ENCODE measurements around the gene PCIF1.

The PCIF1 gene

DNA sequence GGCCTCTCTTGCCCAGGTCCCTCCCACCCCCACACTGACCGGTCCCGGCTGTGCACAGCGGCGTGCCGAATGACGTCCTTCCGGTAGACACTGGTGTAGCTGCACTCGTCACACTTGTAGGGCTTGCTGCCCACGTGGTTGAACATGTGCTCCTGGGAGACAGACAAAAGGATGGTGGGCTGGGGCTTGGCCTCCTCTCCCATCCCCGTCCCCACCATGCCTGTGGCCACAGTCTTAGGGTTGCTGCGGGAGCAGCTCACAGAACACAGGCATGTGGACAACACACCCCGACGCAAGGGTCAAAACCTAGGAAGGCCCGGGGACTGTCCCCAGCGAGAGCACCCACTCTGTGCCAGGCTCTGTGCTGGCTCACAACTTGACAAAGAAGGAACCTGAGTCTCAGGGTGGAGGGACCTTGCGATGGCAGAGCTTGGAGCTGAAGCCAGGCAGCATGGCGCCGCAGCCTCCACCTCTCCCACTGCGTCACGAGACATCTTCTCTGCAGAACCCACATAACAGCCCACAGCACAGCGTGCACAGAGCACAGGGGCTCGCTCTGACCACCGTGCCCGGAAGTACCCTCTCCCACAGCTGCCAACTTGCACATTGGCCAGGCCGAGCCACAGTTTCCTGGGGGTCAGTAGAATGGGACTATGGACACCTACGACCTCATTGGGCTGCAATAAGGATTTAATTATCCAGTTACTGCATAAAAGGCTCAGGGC lies 27.7 kb downstream of the PCIF1 start:
- Histone ChIP-seq H3F3A (ENCODE audit: control insufficient read depth, insufficient read depth) (no peaks in the 10 kb centered on the region), H3K36me3 (ENCODE audit: control insufficient read depth, low read length) (peaks cover 67% of the 10 kb centered on the region), H3K79me2 (ENCODE audit: control insufficient read depth, low read length) (no peaks in the 10 kb centered on the region), H3K27me3 (ENCODE audit: control insufficient read depth, low read length) (no peaks in the 10 kb centered on the region), H3K27ac (ENCODE audit: low read depth, low read length) (no peak overlapping the region), H3K4me1 (ENCODE audit: control insufficient read depth, low read length) (no peaks in the 10 kb centered on the region), H3K4me2 (ENCODE audit: low read length) (no peak overlapping the region), H3K9me3 (ENCODE audit: control insufficient read depth, insufficient read depth, low read length) (no peaks in the 10 kb centered on the region), H4K20me1 (ENCODE audit: control insufficient read depth, insufficient read depth, low read depth, low read length) (no peaks in the 10 kb centered on the region), H3K4me3 (ENCODE audit: low read length) (no peak overlapping the region), H3K9me2 (replicated peaks; ENCODE audit: control insufficient read depth, low read length) (no peaks in the 10 kb centered on the region)
- TF ChIP-seq, protein P1, sequence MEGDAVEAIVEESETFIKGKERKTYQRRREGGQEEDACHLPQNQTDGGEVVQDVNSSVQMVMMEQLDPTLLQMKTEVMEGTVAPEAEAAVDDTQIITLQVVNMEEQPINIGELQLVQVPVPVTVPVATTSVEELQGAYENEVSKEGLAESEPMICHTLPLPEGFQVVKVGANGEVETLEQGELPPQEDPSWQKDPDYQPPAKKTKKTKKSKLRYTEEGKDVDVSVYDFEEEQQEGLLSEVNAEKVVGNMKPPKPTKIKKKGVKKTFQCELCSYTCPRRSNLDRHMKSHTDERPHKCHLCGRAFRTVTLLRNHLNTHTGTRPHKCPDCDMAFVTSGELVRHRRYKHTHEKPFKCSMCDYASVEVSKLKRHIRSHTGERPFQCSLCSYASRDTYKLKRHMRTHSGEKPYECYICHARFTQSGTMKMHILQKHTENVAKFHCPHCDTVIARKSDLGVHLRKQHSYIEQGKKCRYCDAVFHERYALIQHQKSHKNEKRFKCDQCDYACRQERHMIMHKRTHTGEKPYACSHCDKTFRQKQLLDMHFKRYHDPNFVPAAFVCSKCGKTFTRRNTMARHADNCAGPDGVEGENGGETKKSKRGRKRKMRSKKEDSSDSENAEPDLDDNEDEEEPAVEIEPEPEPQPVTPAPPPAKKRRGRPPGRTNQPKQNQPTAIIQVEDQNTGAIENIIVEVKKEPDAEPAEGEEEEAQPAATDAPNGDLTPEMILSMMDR (IDR thresholded peaks at IDR 0.05; ENCODE audit: low read depth, low read length, poor library complexity, severe bottlenecking), result no peak
- TF ChIP-seq EZH2phosphoT487 (IDR thresholded peaks at IDR 0.05; ENCODE audit: borderline replicate concordance, low read length), result no peak

DNA sequence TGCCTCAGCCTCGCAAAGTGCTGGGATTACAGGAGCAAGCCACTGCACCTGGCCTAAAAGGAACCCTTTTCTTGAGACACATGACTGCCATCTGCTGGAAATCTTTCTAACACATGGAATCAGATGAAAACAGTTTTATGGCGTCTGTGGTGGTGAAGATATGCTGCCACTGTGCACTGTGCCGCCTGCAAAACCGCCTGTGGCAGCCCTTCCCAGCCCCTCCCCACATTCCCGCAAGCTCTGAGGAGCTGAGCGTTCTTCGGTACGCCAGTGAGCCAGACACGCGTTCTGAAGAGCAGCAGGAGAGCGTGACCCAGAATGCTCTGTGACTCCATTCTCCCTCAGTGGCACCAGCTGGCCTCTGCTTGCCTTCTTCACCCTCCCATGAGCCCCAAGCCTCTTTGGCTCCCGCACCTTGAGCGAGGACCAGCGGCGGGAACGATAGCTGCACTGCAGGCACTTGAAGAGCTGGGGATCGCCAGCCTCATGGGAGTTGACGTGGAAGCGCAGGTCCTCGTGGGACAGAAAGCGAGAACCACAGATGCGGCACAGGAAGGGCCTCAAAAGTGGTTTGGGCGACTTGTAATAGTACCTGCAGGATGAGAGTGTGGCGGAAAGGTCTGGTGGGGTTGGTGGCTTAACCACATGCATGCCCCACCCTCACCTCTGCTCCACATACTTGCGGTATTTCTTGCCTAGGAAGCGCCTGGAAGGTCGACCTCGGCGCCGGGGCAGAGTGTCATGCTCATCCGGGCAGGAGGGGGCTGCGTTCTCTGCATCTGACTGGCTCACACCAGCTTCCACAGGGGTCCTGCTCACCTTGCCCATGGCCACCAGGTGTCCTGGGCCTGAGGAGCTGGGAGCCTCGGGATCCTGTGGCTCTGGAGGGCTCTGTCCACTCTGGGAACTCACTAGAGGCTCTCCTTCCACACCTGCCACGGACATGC lies 28.8 kb downstream of the PCIF1 start:
- no peak overlapping the region for H3K4me3 ChIP-seq (ENCODE audit: low read length)
- no peak overlapping the region for H3K4me2 ChIP-seq (ENCODE audit: low read length)
- H3K27me3 ChIP-seq (ENCODE audit: control insufficient read depth, low read length), result no peaks in the 10 kb centered on the region

DNA sequence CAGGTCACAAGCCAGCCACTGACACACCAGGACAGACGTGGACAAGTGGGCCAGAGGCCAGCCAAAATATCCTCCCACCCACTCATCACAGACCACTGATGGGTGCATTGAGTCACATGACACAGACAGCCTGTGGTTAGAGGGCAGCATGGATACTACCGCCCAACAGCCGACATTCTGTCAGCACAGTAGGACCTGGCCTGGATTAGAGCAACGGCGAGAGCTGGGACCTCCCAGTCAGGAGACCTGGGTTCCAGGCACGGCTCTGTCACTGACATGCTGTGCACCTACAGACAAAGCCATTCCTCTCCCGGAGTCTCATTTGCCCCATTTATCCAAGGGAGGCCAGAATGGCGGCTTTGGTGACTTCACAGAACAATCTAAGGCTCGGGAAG lies 29.5 kb downstream of the PCIF1 start:
- no peaks in the 10 kb centered on the region for H3K9me2 ChIP-seq (replicated peaks; ENCODE audit: control insufficient read depth, low read length)

More for the DNA sequence above, 28.8 kb downstream of the PCIF1 start:
- no peaks in the 10 kb centered on the region for H3F3A ChIP-seq (ENCODE audit: control insufficient read depth, insufficient read depth)
- no peaks in the 10 kb centered on the region for H3K4me1 ChIP-seq (ENCODE audit: control insufficient read depth, low read length)
- H3K79me2 ChIP-seq (ENCODE audit: control insufficient read depth, low read length), result no peaks in the 10 kb centered on the region
- no peak for TF ChIP-seq EZH2phosphoT487 (IDR thresholded peaks at IDR 0.05; ENCODE audit: borderline replicate concordance, low read length)
- TF ChIP-seq, protein P1 (IDR thresholded peaks at IDR 0.05; ENCODE audit: low read depth, low read length, poor library complexity, severe bottlenecking), result peak; percentile 21
- H3K36me3 ChIP-seq (ENCODE audit: control insufficient read depth, low read length), result peaks cover 69% of the 10 kb centered on the region
- H4K20me1 ChIP-seq (ENCODE audit: control insufficient read depth, insufficient read depth, low read depth, low read length), result no peaks in the 10 kb centered on the region
- H3K9me3 ChIP-seq (ENCODE audit: control insufficient read depth, insufficient read depth, low read length), result no peaks in the 10 kb centered on the region
- no peaks in the 10 kb centered on the region for H3K9me2 ChIP-seq (replicated peaks; ENCODE audit: control insufficient read depth, low read length)
- no peak overlapping the region for H3K27ac ChIP-seq (ENCODE audit: low read depth, low read length)

More for the DNA sequence above, 29.5 kb downstream of the PCIF1 start:
- Histone ChIP-seq H3K79me2 (ENCODE audit: control insufficient read depth, low read length) (0 out of 2 replicates have a peak, but pooled peaks cover 3% of the 10 kb centered on the region), H3F3A (ENCODE audit: control insufficient read depth, insufficient read depth) (no peaks in the 10 kb centered on the region), H3K27me3 (ENCODE audit: control insufficient read depth, low read length) (no peaks in the 10 kb centered on the region), H4K20me1 (ENCODE audit: control insufficient read depth, insufficient read depth, low read depth, low read length) (no peaks in the 10 kb centered on the region), H3K36me3 (ENCODE audit: control insufficient read depth, low read length) (peaks cover 69% of the 10 kb centered on the region), H3K27ac (ENCODE audit: low read depth, low read length) (no peak overlapping the region), H3K4me2 (ENCODE audit: low read length) (no peak overlapping the region), H3K4me1 (ENCODE audit: control insufficient read depth, low read length) (no peaks in the 10 kb centered on the region), H3K4me3 (ENCODE audit: low read length) (no peak overlapping the region), H3K9me3 (ENCODE audit: control insufficient read depth, insufficient read depth, low read length) (no peaks in the 10 kb centered on the region)
- TF ChIP-seq, protein P1 (IDR thresholded peaks at IDR 0.05; ENCODE audit: low read depth, low read length, poor library complexity, severe bottlenecking), result no peak
- no peak for TF ChIP-seq EZH2phosphoT487 (IDR thresholded peaks at IDR 0.05; ENCODE audit: borderline replicate concordance, low read length)
